GM18867 (cell line): Measurements from ENCODE around the gene DIP2B.
"Not testable (repeated sequence)": the region's sequence is repeated elsewhere in the genome, so short reads cannot be mapped to it uniquely, and the experiment has no call there.

Experiments used
- ATAC-seq: cut with Tn5 transposase; IDR thresholded peaks from one replicate; pipeline ENCODE4 v1.9.1; 2021; ENCODE audit warnings: mild to moderate bottlenecking, moderate library complexity; ENCODE audit not compliant: unreplicated experiment

DIP2B gene

DNA sequence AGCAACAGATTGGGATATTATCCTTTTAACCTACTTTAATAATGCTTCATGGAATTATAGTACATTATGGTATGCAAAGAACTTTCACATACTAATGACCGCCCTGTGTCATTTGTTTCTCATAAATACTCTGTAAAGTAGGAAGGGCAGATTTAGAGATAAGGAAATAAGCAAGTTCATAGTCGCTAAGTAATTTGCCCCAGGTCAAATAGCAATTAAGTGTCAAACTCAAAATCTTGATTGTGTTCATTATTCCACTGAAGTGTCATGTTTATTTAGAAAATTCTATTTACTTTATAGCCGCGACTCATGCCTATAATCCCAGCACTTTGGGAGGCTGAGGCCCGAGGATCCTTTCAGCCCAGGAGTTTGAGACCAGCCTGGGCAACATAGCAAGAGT, 160.4 kb downstream of the DIP2B start:
- ATAC-seq = no peak

DNA sequence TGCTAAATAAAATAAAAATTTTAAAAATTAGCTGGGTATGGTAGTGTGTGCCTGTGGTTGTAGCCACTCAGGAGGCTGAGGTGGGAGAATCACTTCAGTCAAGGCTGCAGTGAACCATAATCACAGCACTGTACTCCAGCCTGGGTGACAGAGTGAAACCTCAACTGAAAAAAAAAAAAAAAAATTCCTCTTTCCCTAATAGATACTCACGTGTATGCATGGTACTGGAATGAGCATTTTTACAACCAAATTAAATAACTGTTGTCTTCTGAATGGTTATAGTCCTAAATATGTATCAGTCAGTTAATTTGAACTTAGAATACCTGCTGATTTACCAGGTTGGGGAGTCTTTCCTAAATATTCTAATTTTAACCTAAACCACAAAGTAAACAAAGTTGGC, 160.8 kb downstream of the DIP2B start:
- no peak for ATAC-seq

DNA sequence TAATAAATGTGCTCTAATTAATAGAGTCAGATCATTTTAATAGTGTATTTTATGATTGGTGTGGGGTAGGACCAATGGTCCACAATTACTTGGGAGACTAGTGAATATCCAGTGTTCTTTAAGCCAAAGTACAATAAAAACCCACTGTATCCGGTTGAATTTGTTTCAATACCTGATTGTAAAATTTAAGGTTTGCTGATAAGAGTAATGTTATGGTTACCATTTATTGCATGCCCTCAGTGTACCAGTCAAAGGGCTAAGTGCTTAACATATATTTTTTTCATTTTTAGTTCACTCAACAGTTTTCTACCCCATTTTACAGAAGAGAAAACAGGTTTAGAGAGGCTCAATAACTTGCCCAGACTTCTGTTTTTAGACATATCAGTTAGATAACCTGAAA, 161.2 kb downstream of the DIP2B start:
- ATAC-seq = no peak

DNA sequence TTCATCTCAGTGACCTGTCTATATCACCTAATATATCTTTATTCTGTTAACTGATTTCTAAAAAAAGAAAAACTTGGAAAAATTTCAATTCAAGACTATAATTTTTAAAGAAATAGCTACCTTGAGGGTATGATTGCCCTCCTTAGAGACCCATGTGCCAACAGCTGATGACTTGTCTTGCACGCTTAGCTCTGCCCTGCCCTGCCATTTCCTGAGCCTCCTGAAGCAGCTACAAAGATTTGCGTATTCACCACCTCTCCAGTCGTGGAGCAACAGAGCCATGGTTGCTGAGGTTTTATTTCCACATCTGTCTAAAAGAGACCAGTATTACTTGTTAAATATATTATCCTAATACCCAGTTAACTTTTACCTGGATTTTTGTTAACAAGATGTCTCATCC, 167.4 kb downstream of the DIP2B start:
- no peak for ATAC-seq

DNA sequence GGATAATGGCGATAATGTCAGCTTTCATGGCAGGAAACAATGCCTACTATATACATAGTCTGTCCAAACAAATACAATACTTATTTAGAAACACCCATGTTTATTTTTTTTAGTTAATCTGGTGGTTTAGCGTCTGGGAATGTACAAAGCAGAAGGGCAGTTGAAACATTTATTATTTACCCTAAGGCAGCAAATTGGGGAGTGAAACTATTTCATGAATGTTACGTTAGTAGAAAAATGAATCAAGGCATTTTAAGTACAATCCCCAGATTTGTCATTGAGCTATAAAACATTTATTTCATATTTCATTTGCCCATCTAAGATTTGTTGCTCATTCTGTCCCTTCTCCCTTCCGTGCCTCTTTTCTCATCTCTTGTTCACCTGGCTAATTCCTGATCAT, 172.0 kb downstream of the DIP2B start:
- ATAC-seq = no peak

DNA sequence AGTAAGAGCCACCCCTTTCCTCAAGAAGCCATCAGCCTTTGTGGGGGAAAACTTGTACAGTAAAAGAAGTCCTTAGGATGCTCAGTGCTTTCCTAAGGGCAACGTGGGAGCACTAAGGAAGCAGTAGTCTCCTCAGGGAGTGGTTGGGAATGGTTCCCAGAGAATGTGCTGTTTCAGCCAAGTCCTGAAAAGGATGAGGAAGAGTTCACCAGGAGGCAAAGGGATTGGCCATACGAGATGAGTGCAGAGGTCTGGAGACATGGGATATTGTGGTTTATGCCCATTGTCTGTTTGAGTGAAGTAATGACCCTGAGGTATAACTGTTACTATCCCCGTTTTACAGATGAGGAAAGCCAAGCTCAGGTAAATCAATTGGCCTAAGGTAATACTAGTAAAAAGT, 173.1 kb downstream of the DIP2B start:
- no peak for ATAC-seq

DNA sequence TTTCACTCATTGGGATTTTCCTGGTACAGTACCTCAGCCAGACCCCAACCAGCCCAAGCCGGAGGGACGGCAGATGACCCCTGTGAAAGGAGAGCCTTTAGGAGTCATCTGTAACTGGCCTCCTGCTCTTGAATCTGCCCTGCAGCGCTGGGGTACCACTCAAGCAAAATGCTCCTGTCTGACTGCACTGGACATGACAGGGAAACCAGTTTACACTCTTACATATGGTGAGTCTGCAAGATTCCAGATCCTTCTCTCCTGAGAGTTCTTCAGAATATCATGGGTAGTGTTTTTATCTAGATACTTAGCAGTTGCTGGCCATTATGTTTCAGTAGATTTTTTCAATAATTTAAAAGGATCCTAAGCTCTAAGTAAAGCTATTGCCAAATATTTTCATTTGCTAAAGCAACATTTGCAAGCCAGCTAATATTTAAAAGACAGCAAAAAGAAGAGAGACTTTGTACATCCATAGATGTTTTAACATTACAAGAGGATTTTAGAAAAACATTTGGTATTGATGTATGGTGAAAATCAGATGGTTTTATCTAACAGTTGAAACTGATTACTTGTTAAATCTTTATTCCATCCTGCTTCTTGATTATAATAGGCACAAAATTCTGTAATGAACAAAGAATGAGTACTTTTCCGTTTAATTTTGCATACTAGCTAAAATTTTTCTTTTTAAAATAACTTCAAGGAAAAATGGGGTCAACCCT, 174.0 kb downstream of the DIP2B start:
- ATAC-seq = no peak

DNA sequence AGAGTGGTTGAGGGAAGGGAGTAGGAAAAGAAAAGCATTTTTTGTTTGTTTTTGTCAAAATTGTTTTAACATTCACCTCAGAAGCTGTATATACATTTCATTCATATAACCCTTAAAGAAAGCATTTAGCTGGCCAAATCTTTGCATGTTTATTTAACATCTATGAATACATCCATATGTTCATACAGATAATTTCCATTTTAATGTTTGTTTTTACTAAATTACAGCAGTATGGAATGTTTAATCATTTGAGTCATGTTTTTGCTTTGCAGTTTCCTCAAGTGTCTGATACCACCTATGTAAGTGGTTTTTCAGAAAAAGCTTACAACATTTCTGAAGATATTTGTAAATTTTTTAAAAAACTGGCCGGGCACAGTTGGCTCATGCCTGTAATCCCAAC, 174.8 kb downstream of the DIP2B start:
- ATAC-seq = no peak

DNA sequence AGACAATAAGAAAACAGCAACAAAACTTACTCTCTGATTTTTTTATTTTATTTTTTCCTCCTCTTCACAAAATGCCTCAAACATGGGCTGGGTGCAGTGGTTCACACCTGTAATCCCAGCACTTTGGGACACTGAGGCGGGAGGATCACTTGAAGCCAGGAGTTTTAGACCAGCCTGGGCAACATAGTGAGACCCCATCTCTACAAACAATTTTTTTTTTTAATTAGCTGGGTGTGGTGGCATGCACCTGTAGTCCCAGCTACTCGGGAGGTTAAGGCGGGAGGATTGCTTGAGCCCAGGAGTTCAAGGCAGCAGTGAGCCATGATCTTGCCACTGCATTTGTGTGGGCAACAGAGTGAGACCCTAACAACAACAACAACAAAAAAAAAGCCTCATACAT, 176.3 kb downstream of the DIP2B start:
- ATAC-seq = not testable (repeated sequence)

DNA sequence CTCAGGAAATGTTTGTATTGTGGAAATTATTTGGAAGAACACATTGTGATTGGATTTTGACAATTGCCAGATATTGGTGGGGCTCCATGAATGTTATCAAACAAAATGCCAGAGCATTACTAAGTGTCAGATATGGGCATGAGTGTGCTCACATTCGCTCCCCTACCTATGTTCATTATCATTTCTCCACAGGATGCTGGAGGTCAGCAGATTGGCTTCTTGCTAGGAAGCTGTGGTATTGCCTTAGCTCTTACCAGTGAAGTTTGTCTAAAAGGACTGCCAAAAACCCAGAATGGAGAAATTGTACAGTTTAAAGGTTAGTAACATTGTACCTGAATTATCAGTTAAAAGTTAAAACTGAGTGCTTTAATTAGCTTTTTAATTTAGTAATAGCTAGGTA, 180.9 kb downstream of the DIP2B start:
- ATAC-seq = no peak

DNA sequence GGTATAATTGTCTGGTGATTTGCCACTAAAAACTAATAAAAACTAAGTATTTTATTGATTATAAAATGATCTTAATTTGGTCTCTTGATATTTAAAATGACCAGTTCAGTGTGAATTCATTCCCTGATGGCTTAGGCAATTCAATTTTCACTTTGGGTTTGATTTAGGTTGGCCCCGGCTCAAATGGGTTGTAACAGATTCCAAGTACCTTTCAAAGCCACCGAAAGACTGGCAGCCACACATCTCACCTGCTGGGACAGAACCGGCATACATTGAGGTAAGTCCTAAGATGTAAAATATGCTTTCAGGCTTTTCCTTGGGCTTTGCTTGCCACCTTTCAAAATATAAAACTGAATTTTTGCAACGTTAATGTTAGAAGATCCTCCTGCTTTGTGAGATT, 181.6 kb downstream of the DIP2B start:
- ATAC-seq = no peak

DNA sequence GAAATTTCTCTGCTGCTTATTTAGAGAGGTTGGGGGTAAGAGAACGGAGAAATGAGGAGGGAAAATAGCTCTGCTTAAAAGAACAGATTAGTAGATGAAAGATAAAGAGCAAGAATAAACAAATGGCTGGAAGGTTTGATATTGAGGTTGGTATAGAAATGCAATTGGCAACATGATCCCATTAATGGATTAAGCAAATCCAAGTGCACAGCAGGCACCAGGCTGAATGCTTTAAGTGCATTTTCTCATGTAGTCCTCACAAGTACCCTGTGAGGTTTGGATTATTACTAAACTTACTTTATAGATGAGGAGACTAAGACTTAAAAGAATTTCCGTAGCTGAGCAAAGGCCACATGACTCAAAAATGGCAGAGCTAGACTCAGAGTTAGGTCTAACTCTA, 182.2 kb downstream of the DIP2B start:
- ATAC-seq = no peak

DNA sequence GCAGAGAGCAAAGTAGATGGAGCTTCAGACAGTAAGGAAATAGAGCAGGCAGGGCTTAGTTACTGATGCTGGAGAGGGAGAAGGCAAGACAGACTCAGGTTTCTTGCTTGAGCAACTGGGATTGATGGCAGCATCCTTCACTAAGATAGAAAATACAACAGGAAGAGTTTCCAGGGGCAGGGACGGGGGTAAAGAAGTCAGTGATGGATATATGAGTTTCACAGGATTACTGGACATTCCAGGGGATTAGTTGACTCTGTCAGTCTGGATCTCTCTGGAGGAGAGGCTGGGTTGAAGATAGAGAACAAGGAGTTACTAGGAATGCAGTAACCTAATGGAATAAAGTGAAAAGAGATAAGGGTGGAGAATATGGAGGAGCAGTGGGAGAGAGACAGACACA, 184.7 kb downstream of the DIP2B start:
- ATAC-seq = no peak

DNA sequence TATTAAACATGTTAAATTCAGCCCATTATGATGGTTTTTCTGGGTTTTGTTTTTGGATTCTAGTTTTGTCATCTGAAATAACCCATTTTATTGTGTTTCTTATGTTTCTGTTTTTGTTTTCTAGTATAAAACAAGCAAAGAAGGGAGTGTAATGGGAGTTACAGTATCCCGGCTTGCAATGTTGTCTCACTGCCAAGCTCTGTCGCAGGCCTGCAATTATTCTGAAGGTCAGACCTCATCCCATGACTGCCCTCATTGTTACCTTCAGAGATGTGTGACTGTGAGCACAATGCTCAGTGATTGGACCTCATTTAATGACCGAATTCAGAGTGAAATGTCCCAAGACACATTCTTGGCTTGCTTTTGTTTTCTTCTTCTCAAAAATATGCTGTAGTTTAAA, 186.1 kb downstream of the DIP2B start:
- no peak for ATAC-seq

DNA sequence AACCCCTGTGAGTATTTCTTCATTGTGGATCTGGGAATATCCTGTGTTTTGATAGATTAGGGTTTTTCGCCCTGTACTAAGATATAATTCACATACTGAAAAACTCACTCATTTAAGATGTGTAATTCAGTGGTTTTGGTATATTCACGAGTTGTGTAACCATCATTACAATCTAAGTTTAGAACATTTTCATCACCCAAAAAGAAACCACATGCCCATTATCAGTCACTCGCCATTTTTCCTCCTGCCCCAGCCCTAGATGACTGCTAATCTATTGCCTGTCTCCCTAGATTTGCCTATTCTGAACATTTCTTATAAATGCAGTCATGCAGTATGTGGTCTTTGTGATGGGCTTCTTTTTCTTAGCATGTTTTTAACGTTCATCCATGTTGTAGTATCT, 191.2 kb downstream of the DIP2B start:
- no peak for ATAC-seq

DNA sequence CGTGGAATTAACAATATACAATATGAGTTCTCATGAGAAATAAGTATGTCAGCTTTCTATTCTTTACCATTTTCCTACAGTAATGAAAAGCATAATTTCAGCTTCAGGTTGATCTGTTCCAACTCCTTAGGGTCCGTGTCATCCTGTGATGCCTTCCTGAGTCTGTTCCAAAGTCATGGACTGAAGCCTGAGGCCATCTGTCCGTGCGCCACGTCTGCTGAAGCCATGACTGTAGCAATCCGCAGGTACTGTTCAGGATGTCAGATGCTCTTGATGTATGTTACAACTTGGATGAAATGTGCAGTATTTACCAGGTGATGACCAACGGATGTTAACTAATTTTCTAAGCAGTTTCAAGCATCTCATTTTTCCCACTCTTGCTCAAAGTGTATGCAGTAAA, 192.1 kb downstream of the DIP2B start:
- ATAC-seq = no peak

DNA sequence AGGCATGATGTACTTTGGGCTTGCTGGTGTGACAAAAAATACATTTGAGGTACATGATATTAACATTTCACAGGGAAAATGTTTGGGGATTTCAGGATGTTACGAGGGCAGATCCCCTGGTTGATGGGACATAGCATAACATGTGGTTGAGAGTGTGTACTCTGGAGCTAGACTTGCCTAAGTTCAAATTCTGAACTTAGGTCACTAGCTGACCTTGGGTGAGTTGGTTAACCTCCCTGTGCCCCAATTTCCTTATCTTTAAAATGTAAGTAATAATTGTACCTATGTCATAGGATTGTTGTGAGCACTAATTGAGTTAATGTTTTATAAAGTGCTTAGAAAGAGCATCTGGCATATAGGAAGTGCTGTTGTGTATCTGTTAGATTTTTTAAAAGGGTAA, 194.4 kb downstream of the DIP2B start:
- ATAC-seq = no peak

DNA sequence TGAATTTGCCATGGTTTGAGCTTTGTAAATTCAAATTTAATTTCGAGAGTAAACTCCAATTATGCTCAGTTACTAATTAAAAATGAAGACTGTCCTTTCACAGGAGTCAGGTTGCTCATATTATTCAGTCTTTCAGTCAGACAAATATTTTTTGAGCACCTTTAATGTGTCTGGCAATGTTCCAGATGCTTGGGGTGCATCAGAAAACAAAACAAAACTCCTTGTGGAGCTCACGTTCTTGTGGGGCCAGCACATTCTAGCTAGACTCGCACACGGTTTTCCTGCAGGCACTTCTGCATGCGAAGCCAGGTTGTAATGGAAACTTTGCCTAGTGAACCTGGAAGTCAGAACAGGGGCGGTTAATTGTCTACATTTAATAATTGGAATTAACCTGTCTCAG, 195.2 kb downstream of the DIP2B start:
- no peak for ATAC-seq

DNA sequence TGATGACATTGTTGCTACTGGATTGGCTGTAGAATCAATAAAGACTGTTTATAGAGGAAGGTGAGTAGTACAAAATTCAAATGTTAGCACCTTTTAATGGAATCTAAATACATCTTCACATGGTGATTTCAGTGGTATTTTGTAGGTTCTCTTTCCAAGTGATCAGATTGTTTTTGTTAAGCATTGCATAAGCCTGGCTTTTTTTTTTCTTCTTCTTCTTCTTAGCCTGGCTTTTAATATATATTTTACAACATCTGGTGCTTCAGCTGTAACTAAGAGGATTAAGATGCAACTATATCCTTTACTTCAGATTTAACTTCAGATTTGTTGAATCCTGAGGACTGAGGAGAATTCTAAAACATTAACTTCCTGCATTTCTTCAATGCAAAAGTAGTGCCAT, 201.8 kb downstream of the DIP2B start:
- no peak for ATAC-seq

DNA sequence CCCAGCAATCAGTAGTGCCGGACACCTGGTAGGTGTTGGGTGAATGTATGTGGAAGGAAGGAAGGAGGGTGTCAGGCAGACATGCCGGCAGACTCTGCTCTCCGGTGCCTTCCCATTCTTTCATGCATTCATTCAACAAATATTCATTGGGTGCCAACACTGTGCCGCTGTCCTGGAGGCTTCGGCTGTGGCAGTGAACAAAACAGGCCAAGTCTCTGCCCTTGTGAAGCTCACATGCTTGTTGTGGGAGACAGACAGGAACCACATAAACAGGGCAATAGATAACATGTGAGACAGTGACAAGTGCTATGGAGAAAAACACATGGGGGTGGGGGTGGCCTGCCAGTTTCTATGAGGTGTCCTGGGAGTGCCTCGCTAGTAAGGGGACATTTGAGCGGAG, 202.6 kb downstream of the DIP2B start:
- no peak for ATAC-seq

DNA sequence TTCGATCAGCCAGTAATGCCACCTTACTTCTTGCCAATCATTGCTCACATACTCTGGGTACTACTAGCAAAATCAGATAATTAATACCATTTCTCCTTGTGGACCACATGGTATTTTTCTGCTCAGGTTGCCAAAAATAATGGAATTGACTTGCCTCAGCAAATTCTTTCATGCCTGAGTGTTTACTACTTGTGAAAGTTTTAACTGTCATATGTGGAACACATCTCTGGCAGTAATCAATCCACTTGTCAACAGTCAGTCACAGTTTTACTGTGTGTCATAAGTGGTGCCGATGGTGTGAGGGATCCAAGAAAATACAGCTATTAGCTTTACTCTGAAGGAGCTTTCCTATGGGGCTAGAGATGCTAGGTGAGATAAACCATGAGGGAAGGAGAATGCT, 203.8 kb downstream of the DIP2B start:
- no peak for ATAC-seq

DNA sequence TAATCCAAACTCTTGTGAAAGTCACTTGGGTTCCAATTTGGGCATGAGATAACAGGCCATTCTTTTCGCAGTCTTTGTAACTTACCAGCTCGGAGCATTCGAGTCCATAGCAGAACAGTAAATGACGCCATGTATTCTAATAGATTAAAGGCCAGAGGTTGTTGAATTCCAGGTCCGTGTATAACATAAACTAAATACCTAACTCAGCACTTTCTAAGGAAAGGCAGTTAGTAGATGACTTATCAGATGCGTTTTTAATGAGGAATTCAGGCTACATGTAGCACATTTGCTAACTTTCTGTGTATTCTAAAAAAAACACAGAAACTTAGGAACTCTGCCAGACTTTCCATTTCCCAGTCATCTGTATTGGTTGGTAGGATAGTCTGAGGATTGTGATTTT, 206.3 kb downstream of the DIP2B start:
- ATAC-seq = no peak

DNA sequence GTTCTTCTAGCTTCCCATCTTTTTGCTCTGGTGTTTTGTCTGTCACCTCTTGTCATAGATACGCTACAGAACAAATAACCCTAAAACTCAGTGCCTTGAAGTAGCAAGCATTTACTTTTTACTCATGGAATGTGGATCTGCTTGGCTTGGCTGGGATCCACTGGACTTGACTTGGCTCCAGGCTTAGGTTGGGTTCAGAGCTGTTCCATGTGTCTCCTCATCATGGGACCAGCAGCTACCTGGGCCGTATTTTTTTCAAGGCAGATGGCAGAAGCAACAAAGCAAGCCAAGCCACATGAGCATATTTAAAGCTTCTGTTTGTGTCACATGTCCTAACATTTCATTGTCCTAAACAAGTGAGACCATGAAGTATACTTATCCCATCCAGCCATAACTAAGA, 210.4 kb downstream of the DIP2B start:
- ATAC-seq = no peak

DNA sequence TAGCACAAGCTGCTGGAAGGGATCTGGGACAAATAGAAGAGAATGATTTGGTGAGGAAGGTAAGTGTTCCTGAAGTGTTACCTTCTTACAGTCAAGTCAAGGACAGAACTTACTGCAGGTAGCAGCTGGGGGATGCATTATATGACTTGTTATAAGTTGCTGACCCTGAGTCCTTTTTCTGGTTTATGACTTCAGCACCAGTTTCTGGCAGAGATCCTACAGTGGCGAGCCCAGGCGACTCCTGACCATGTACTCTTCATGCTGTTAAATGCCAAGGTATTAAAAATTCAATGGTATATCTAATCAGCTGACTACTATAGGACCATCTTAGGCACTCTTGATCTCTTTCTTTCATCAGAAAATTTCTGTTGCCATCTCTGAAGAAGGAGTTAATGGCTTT, 214.0 kb downstream of the DIP2B start:
- no peak for ATAC-seq
